Stimulated activated CD8-positive, alpha-beta memory T cell treated with anti-CD3 and anti-CD28 coated beads, Interleukin-12 subunit alpha, Interleukin-12 subunit beta, amount 100 ng/mL, for 24 hours (primary cell): ENCODE results near the gene FGF4.

ENCODE experiments used
- DNase-seq: peaks from one replicate; pipeline ENCODE4 v3.0.0-alpha.2; 2020; ENCODE audit errors: extremely low read depth

Gene FGF4

GRCh38 chr11:69775163-69775755 lies at the start of gene FGF4:
FGF4 (minus strand) TSS chr11:69775341; CDS start chr11:69775084, 257 bp downstream.
- no peak for DNase-seq

GRCh38 chr11:69823641-69824265 lies 48.6 kb upstream of the FGF4 start:
- DNase-seq = no peak

GRCh38 chr11:69822676-69823494 lies 47.7 kb upstream of the FGF4 start:
- no peak for DNase-seq

GRCh38 chr11:69821511-69822040 lies 46.4 kb upstream of the FGF4 start:
- no peak for DNase-seq

GRCh38 chr11:69820441-69820840 lies 45.3 kb upstream of the FGF4 start:
- DNase-seq = no peak

GRCh38 chr11:69819541-69820070 lies 44.5 kb upstream of the FGF4 start:
- DNase-seq = no peak

GRCh38 chr11:69818603-69819441 lies 43.7 kb upstream of the FGF4 start, which contains the start of gene FGF3:
FGF3 (minus strand) TSS chr11:69819416; CDS start chr11:69818933, 483 bp downstream.
- no peak for DNase-seq

- DNase-seq = no peak
Observed at GRCh38 chr11:69818231-69818602, 43.1 kb upstream of the FGF4 start.

GRCh38 chr11:69817265-69818230 lies 42.4 kb upstream of the FGF4 start:
- DNase-seq = no peak

- DNase-seq = no peak
Observed at GRCh38 chr11:69816671-69817070, 41.5 kb upstream of the FGF4 start.

- DNase-seq = no peak
Observed at GRCh38 chr11:69815973-69816372, 40.8 kb upstream of the FGF4 start.

GRCh38 chr11:69814902-69815301 lies 39.8 kb upstream of the FGF4 start:
- DNase-seq = no peak

- no peak for DNase-seq
Observed at GRCh38 chr11:69814411-69814810, 39.3 kb upstream of the FGF4 start.

- no peak for DNase-seq
Observed at GRCh38 chr11:69813839-69814238, 38.7 kb upstream of the FGF4 start.

- no peak for DNase-seq
Observed at GRCh38 chr11:69812946-69813345, 37.8 kb upstream of the FGF4 start.

- DNase-seq = no peak
Observed at GRCh38 chr11:69812256-69812655, 37.1 kb upstream of the FGF4 start.

- DNase-seq = no peak
Observed at GRCh38 chr11:69811431-69811830, 36.3 kb upstream of the FGF4 start.

GRCh38 chr11:69810289-69811118 lies 35.4 kb upstream of the FGF4 start:
- DNase-seq = no peak

GRCh38 chr11:69808667-69809086 lies 33.5 kb upstream of the FGF4 start:
- DNase-seq = no peak
